Endothelial cell of hepatic sinusoid (primary cell): ENCODE measurements around the gene ULK2.

Experiments
- in situ Hi-C: cut with HindIII; loops from 2 replicates; pipeline ENCODE4 v1.10.0; 2017; ENCODE audit warnings: low sequenced_read_pairs

Gene ULK2

GRCh38 chr17:19750020-19750572 lies 117.6 kb downstream of the ULK2 start:
- in situ Hi-C loops, result no loop called here

GRCh38 chr17:19748807-19749193 lies 118.9 kb downstream of the ULK2 start:
- in situ Hi-C loops, result no loop called here

- in situ Hi-C loops, result no loop called here
Observed at GRCh38 chr17:19747829-19748806, 119.6 kb downstream of the ULK2 start, which contains the start of gene ALDH3A1. Gene ALDH3A1, minus strand, starts transcription at chr17:19748298. Its CDS starts 3,169 bp downstream, at chr17:19745129.

GRCh38 chr17:19747159-19747719 lies 120.5 kb downstream of the ULK2 start:
- in situ Hi-C loops, result no loop called here

- in situ Hi-C loops, result no loop called here
Observed at GRCh38 chr17:19746517-19746916, 121.2 kb downstream of the ULK2 start.

- in situ Hi-C loops, result no loop called here
Observed at GRCh38 chr17:19744922-19745757, 122.6 kb downstream of the ULK2 start.

- in situ Hi-C loops, result no loop called here
Observed at GRCh38 chr17:19744492-19744891, 123.2 kb downstream of the ULK2 start.

GRCh38 chr17:19743101-19744100 lies 124.3 kb downstream of the ULK2 start:
- in situ Hi-C loops, result no loop called here

- in situ Hi-C loops, result no loop called here
Observed at GRCh38 chr17:19742495-19742894, 125.2 kb downstream of the ULK2 start.

- in situ Hi-C loops, result no loop called here
Observed at GRCh38 chr17:19741832-19742457, 125.8 kb downstream of the ULK2 start.

GRCh38 chr17:19740933-19741332 lies 126.8 kb downstream of the ULK2 start:
- in situ Hi-C loops, result no loop called here

GRCh38 chr17:19739241-19740201 lies 128.2 kb downstream of the ULK2 start:
- in situ Hi-C loops, result no loop called here

- in situ Hi-C loops, result no loop called here
Observed at GRCh38 chr17:19738757-19739156, 129.0 kb downstream of the ULK2 start.

GRCh38 chr17:19738073-19738449 lies 129.7 kb downstream of the ULK2 start:
- in situ Hi-C loops, result no loop called here

- in situ Hi-C loops, result no loop called here
Observed at GRCh38 chr17:19737305-19738072, 130.2 kb downstream of the ULK2 start.

GRCh38 chr17:19736071-19736470 lies 131.7 kb downstream of the ULK2 start:
- in situ Hi-C loops, result no loop called here

- in situ Hi-C loops, result no loop called here
Observed at GRCh38 chr17:19733953-19734526, 133.7 kb downstream of the ULK2 start.
